ENCODE data around the gene STARD3.

GRCh38 chr17:39661744-39662541 lies 25.0 kb downstream of the STARD3 start:
- no peak for TF ChIP-seq EZH2 (IDR thresholded peaks at IDR 0.05)
- no peak for TF ChIP-seq POLR2AphosphoS5 (IDR thresholded peaks at IDR 0.05; ENCODE audit: borderline replicate concordance, low read depth, low read length)
- TF ChIP-seq FOXP2 (optimal IDR thresholded peaks at IDR 0.05; ENCODE audit: control extremely low read depth, extremely low read length, insufficient read depth), result no peak
